SK-N-SH treated with all-trans-retinoic acid at 6 μM for 48 hours (cell line): ENCODE data around the gene PIPOX.

Source experiments
- ATAC-seq: fragments of 200-7000 bp; cut with Tn5 transposase; 3 replicates; pipeline ENCODE4 v1.9.1; 2020; ENCODE audit warnings: mild to moderate bottlenecking, moderate library complexity
- ARNTL ChIP-seq: fragments of 450-650 bp; formaldehyde crosslinking; IDR thresholded peaks from 2 replicates; pipeline ENCODE4 v1.5.0; 2020; ENCODE audit warnings: low read depth, mild to moderate bottlenecking, moderate library complexity, borderline replicate concordance
- BACH2 ChIP-seq: fragments of 250-450 bp; sonication (Bioruptor Pico); IDR thresholded peaks from 2 replicates; pipeline ENCODE4 v1.9.0; 2021; ENCODE audit warnings: mild to moderate bottlenecking, borderline replicate concordance
- CSDC2 ChIP-seq: fragments of 250-450 bp; sonication (Bioruptor Pico); IDR thresholded peaks from 2 replicates; pipeline ENCODE4 v1.5.0; 2020; ENCODE audit warnings: mild to moderate bottlenecking, moderate library complexity
- ESRRG ChIP-seq: fragments of 250-450 bp; sonication (Bioruptor Pico); IDR thresholded peaks from 2 replicates; pipeline ENCODE4 v1.6.1; 2021; ENCODE audit warnings: mild to moderate bottlenecking
- GLIS3 ChIP-seq: fragments of 250-450 bp; sonication (Bioruptor Pico); IDR thresholded peaks from 2 replicates; pipeline ENCODE4 v1.5.0; 2020; ENCODE audit warnings: mild to moderate bottlenecking, moderate library complexity
- ISL1 ChIP-seq: fragments of 250-450 bp; sonication (Bioruptor Pico); IDR thresholded peaks from 2 replicates; pipeline ENCODE4 v2.1.2; 2022; ENCODE audit warnings: mild to moderate bottlenecking, moderate library complexity
- OSR1 ChIP-seq: fragments of 250-450 bp; sonication (Bioruptor Pico); IDR thresholded peaks from 2 replicates; pipeline ENCODE4 v1.8.0; 2022; ENCODE audit warnings: moderate library complexity, mild to moderate bottlenecking, inconsistent platforms
- PPARA ChIP-seq: fragments of 250-450 bp; sonication (Bioruptor Pico); IDR thresholded peaks from 2 replicates; pipeline ENCODE4 v1.5.0; 2020; ENCODE audit warnings: mild to moderate bottlenecking, borderline replicate concordance
- RARB ChIP-seq: fragments of 250-450 bp; sonication (Bioruptor Pico); IDR thresholded peaks from 2 replicates; pipeline ENCODE4 v1.8.0; 2021; ENCODE audit warnings: mild to moderate bottlenecking, moderate library complexity
- SNAI2 ChIP-seq: fragments of 250-450 bp; sonication (Bioruptor Pico); IDR thresholded peaks from 2 replicates; pipeline ENCODE4 v1.5.0; 2020; ENCODE audit warnings: mild to moderate bottlenecking, moderate library complexity
- TCF4 ChIP-seq: fragments of 250-450 bp; sonication (Bioruptor Pico); IDR thresholded peaks from 2 replicates; pipeline ENCODE4 v1.8.0; 2021; ENCODE audit warnings: mild to moderate bottlenecking, moderate library complexity, borderline replicate concordance
- TOX ChIP-seq: fragments of 250-450 bp; sonication (Bioruptor Pico); IDR thresholded peaks from 2 replicates; pipeline ENCODE4 v1.8.0; 2021; ENCODE audit warnings: mild to moderate bottlenecking, moderate library complexity, borderline replicate concordance
- ZC3H10 ChIP-seq: fragments of 250-450 bp; sonication (Bioruptor Pico); IDR thresholded peaks from 2 replicates; pipeline ENCODE4 v1.5.1; 2021; ENCODE audit warnings: mild to moderate bottlenecking, moderate library complexity
- ZFP3 ChIP-seq: fragments of 250-450 bp; sonication (Bioruptor Pico); IDR thresholded peaks from 2 replicates; pipeline ENCODE4 v1.5.0; 2020; ENCODE audit warnings: mild to moderate bottlenecking, moderate library complexity
- ZFP30 ChIP-seq: fragments of 450-650 bp; formaldehyde crosslinking; IDR thresholded peaks from 2 replicates; pipeline ENCODE4 v1.5.0; 2022; ENCODE audit warnings: mild to moderate bottlenecking, moderate library complexity
- ZNF565 ChIP-seq: fragments of 450-650 bp; formaldehyde crosslinking; conservative IDR thresholded peaks from 2 replicates; pipeline ENCODE4 v1.5.0; 2020; ENCODE audit warnings: low read depth, mild to moderate bottlenecking, moderate library complexity
- ZNF8 ChIP-seq: fragments of 450-650 bp; formaldehyde crosslinking; IDR thresholded peaks from 2 replicates; pipeline ENCODE4 v1.5.0; 2020; ENCODE audit warnings: mild to moderate bottlenecking, moderate library complexity
- TF ChIP-seq, protein P1 (sequence below): fragments of 250-450 bp; sonication (Bioruptor Pico); IDR thresholded peaks from 2 replicates; pipeline ENCODE4 v1.5.1; 2021; ENCODE audit warnings: mild to moderate bottlenecking, moderate library complexity
- TF ChIP-seq, protein P2 (sequence below): fragments of 250-450 bp; sonication (Bioruptor Pico); IDR thresholded peaks from 2 replicates; pipeline ENCODE4 v1.8.0; 2020; ENCODE audit warnings: mild to moderate bottlenecking, moderate library complexity, borderline replicate concordance
- TF ChIP-seq, protein P3 (sequence below): fragments of 250-450 bp; sonication (Bioruptor Pico); IDR thresholded peaks from 2 replicates; pipeline ENCODE4 v1.8.0; 2021; ENCODE audit warnings: low read depth, mild to moderate bottlenecking, moderate library complexity, borderline replicate concordance
- TF ChIP-seq, protein P4 (sequence below): fragments of 250-450 bp; sonication (Bioruptor Pico); IDR thresholded peaks from 2 replicates; pipeline ENCODE4 v1.5.1; 2020; ENCODE audit warnings: low read depth, mild to moderate bottlenecking, moderate library complexity

Gene PIPOX

DNA sequence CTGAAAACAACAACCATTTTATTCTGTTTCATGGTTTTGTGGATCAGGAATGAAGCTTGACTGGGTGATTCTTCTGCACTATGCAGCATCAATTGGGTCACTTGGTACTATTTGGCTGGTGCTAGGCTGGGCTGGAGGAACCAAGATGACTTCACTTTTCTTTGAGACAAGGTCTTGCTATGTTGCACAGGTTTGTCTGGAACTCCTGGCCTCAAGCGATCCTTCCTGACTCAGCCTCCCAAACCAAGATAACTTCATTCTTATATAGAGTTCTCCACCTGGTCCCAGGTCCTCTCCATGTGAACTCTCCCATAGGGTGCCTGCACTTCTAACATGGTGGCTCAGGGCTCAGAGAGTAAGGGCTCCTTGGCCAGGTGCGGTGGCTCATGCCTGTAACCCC, 1.9 kb upstream of the PIPOX start:
- no peak for ATAC-seq
- no peak for TF ChIP-seq BACH2 (CRISPR knock-in tag)
- no peak for TF ChIP-seq RARB (CRISPR knock-in tag)
- no peak for TF ChIP-seq ARNTL (CRISPR knock-in tag)
- TF ChIP-seq TCF4 (CRISPR knock-in tag): no peak
- TF ChIP-seq PPARA (CRISPR knock-in tag): no peak
- TF ChIP-seq, protein P1, sequence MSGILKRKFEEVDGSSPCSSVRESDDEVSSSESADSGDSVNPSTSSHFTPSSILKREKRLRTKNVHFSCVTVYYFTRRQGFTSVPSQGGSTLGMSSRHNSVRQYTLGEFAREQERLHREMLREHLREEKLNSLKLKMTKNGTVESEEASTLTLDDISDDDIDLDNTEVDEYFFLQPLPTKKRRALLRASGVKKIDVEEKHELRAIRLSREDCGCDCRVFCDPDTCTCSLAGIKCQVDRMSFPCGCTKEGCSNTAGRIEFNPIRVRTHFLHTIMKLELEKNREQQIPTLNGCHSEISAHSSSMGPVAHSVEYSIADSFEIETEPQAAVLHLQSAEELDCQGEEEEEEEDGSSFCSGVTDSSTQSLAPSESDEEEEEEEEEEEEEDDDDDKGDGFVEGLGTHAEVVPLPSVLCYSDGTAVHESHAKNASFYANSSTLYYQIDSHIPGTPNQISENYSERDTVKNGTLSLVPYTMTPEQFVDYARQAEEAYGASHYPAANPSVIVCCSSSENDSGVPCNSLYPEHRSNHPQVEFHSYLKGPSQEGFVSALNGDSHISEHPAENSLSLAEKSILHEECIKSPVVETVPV: no peak
- TF ChIP-seq ZC3H10 (CRISPR knock-in tag): no peak
- TF ChIP-seq, protein P2, sequence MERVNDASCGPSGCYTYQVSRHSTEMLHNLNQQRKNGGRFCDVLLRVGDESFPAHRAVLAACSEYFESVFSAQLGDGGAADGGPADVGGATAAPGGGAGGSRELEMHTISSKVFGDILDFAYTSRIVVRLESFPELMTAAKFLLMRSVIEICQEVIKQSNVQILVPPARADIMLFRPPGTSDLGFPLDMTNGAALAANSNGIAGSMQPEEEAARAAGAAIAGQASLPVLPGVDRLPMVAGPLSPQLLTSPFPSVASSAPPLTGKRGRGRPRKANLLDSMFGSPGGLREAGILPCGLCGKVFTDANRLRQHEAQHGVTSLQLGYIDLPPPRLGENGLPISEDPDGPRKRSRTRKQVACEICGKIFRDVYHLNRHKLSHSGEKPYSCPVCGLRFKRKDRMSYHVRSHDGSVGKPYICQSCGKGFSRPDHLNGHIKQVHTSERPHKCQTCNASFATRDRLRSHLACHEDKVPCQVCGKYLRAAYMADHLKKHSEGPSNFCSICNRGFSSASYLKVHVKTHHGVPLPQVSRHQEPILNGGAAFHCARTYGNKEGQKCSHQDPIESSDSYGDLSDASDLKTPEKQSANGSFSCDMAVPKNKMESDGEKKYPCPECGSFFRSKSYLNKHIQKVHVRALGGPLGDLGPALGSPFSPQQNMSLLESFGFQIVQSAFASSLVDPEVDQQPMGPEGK (CRISPR knock-in tag): no peak
- no peak for TF ChIP-seq GLIS3
- no peak for TF ChIP-seq SNAI2 (CRISPR knock-in tag)
- TF ChIP-seq ZNF565 (CRISPR knock-in tag): no peak
- TF ChIP-seq TOX (CRISPR knock-in tag): no peak
- TF ChIP-seq, protein P3, sequence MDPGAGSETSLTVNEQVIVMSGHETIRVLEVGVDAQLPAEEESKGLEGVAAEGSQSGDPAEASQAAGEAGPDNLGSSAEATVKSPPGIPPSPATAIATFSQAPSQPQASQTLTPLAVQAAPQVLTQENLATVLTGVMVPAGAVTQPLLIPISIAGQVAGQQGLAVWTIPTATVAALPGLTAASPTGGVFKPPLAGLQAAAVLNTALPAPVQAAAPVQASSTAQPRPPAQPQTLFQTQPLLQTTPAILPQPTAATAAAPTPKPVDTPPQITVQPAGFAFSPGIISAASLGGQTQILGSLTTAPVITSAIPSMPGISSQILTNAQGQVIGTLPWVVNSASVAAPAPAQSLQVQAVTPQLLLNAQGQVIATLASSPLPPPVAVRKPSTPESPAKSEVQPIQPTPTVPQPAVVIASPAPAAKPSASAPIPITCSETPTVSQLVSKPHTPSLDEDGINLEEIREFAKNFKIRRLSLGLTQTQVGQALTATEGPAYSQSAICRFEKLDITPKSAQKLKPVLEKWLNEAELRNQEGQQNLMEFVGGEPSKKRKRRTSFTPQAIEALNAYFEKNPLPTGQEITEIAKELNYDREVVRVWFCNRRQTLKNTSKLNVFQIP (CRISPR knock-in tag): no peak
- TF ChIP-seq ZFP30 (CRISPR knock-in tag): no peak

DNA sequence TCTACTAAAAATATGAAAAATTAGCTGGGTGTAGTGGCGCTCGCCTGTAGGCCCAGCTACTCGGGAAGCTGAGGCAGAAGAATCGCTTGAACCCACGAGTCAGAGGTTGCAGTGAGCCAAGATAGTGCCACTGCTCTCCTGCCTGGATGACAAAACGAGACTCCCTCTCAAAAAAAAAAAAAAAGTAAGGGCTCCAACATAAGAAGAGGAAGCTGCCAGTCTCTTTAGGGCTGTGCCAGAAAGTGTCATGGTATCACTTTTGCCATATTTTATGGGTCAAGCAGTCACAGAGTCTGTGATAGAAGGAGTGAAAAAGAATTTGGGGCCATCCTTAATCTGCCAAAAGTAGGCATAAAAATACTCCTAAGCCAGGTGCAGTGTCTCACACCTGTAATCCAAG, 1.4 kb upstream of the PIPOX start:
- no peak for ATAC-seq
- TF ChIP-seq ISL1 (CRISPR knock-in tag) (no peak), TCF4 (CRISPR knock-in tag) (no peak), ZNF8 (CRISPR knock-in tag) (no peak), CSDC2 (CRISPR knock-in tag) (no peak), BACH2 (CRISPR knock-in tag) (no peak), ESRRG (CRISPR knock-in tag) (no peak), OSR1 (CRISPR knock-in tag) (no peak), ZFP30 (CRISPR knock-in tag) (no peak), SNAI2 (CRISPR knock-in tag) (no peak), ZFP3 (CRISPR knock-in tag) (no peak), RARB (CRISPR knock-in tag) (no peak), GLIS3 (no peak), TOX (CRISPR knock-in tag) (no peak), ARNTL (CRISPR knock-in tag) (no peak), ZNF565 (CRISPR knock-in tag) (no peak), PPARA (CRISPR knock-in tag) (no peak)
- TF ChIP-seq, protein P1: no peak
- TF ChIP-seq, protein P4, sequence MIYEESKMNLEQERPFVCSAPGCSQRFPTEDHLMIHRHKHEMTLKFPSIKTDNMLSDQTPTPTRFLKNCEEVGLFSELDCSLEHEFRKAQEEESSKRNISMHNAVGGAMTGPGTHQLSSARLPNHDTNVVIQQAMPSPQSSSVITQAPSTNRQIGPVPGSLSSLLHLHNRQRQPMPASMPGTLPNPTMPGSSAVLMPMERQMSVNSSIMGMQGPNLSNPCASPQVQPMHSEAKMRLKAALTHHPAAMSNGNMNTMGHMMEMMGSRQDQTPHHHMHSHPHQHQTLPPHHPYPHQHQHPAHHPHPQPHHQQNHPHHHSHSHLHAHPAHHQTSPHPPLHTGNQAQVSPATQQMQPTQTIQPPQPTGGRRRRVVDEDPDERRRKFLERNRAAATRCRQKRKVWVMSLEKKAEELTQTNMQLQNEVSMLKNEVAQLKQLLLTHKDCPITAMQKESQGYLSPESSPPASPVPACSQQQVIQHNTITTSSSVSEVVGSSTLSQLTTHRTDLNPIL (CRISPR knock-in tag): no peak
- TF ChIP-seq, protein P2 (CRISPR knock-in tag): no peak
- TF ChIP-seq, protein P3 (CRISPR knock-in tag): no peak
